Activated naive CD8-positive, alpha-beta T cell treated with anti-CD3 and anti-CD28 coated beads for 36 hours (primary cell): Measurements from ENCODE around the gene RBP3. TPM values are rescaled to one million over a fixed set of nuclear protein-coding genes. Genes with fewer than 3 reads are reported as not detected.

Experiments
- DNase-seq: peaks from one replicate; pipeline ENCODE4 v3.0.0; 2021
- H3K27ac Mint-ChIP-seq: one replicate; pipeline ENCODE4 v1.8.0; 2022; ENCODE audit warnings: mild to moderate bottlenecking, moderate library complexity, mixed read lengths
- H3K27me3 Mint-ChIP-seq: one replicate; pipeline ENCODE4 v1.8.0; 2022; ENCODE audit warnings: mild to moderate bottlenecking, mixed read lengths
- H3K36me3 Mint-ChIP-seq: one replicate; pipeline ENCODE4 v1.8.0; 2021; ENCODE audit warnings: mild to moderate bottlenecking, mixed read lengths
- H3K4me1 Mint-ChIP-seq: one replicate; pipeline ENCODE4 v1.8.0; 2021; ENCODE audit warnings: mixed read lengths
- H3K4me3 Mint-ChIP-seq: one replicate; pipeline ENCODE4 v1.8.0; 2022; ENCODE audit warnings: mild to moderate bottlenecking, moderate library complexity, mixed read lengths
- H3K9me3 Mint-ChIP-seq: one replicate; pipeline ENCODE4 v1.8.0; 2022; ENCODE audit warnings: mixed read lengths
- total RNA-seq, 2 experiments: library from RNA; stranded (reverse); gene quantifications; one replicate each; pipeline ENCODE4 v1.2.3, GENCODE V29; 2021

Gene RBP3
- total RNA-seq, 2 experiments from 2014 or later = not detected

GRCh38 chr10:47339759-47340607 lies 8.2 kb upstream of the RBP3 start:
- no peaks in the 10 kb centered on the region for H3K9me3 Mint-ChIP-seq
- no peaks in the 10 kb centered on the region for H3K4me1 Mint-ChIP-seq
- H3K27me3 Mint-ChIP-seq = peaks cover 9% of the 10 kb centered on the region
- no peak overlapping the region for H3K4me3 Mint-ChIP-seq
- no peak for DNase-seq
- no peaks in the 10 kb centered on the region for H3K36me3 Mint-ChIP-seq
- no peak overlapping the region for H3K27ac Mint-ChIP-seq

GRCh38 chr10:47340608-47341170 lies 7.5 kb upstream of the RBP3 start:
- no peaks in the 10 kb centered on the region for H3K36me3 Mint-ChIP-seq
- H3K27me3 Mint-ChIP-seq = peaks cover 9% of the 10 kb centered on the region
- H3K9me3 Mint-ChIP-seq = no peaks in the 10 kb centered on the region
- H3K4me1 Mint-ChIP-seq = no peaks in the 10 kb centered on the region
- DNase-seq = peak; percentile 64
- no peak overlapping the region for H3K4me3 Mint-ChIP-seq
- no peak overlapping the region for H3K27ac Mint-ChIP-seq

GRCh38 chr10:47344996-47345870 lies 2.9 kb upstream of the RBP3 start:
- no peak overlapping the region for H3K27ac Mint-ChIP-seq
- H3K4me1 Mint-ChIP-seq = no peaks in the 10 kb centered on the region

GRCh38 chr10:47346581-47347302 lies 1.4 kb upstream of the RBP3 start:
- Mint-ChIP-seq H3K36me3 (no peaks in the 10 kb centered on the region), H3K4me1 (no peaks in the 10 kb centered on the region), H3K27me3 (no peaks in the 10 kb centered on the region), H3K4me3 (no peak overlapping the region), H3K9me3 (no peaks in the 10 kb centered on the region), H3K27ac (no peak overlapping the region)
- no peak for DNase-seq

More at GRCh38 chr10:47344996-47345870, 2.9 kb upstream of the RBP3 start:
- Mint-ChIP-seq H3K4me3 (no peak overlapping the region), H3K36me3 (no peaks in the 10 kb centered on the region), H3K27me3 (peaks cover 8% of the 10 kb centered on the region), H3K9me3 (no peaks in the 10 kb centered on the region)
- DNase-seq = no peak

GRCh38 chr10:47347303-47347675 lies 874 bp upstream of the RBP3 start:
- Mint-ChIP-seq H3K36me3 (no peaks in the 10 kb centered on the region), H3K4me1 (no peaks in the 10 kb centered on the region), H3K27me3 (no peaks in the 10 kb centered on the region), H3K4me3 (no peak overlapping the region), H3K27ac (no peak overlapping the region), H3K9me3 (no peaks in the 10 kb centered on the region)
- no peak for DNase-seq

GRCh38 chr10:47348661-47349470 lies 703 bp downstream of the RBP3 start:
- no peaks in the 10 kb centered on the region for H3K9me3 Mint-ChIP-seq
- H3K4me1 Mint-ChIP-seq = no peaks in the 10 kb centered on the region
- no peak for DNase-seq
- no peak overlapping the region for H3K4me3 Mint-ChIP-seq
- no peaks in the 10 kb centered on the region for H3K36me3 Mint-ChIP-seq
- no peaks in the 10 kb centered on the region for H3K27me3 Mint-ChIP-seq
- H3K27ac Mint-ChIP-seq = no peak overlapping the region

GRCh38 chr10:47349516-47349915 lies 1.4 kb downstream of the RBP3 start:
- H3K4me1 Mint-ChIP-seq = no peaks in the 10 kb centered on the region
- H3K27ac Mint-ChIP-seq = no peak overlapping the region
- H3K9me3 Mint-ChIP-seq = no peaks in the 10 kb centered on the region
- no peaks in the 10 kb centered on the region for H3K36me3 Mint-ChIP-seq
- H3K4me3 Mint-ChIP-seq = no peak overlapping the region
- H3K27me3 Mint-ChIP-seq = no peaks in the 10 kb centered on the region
- DNase-seq = no peak

GRCh38 chr10:47349941-47350371 lies 1.8 kb downstream of the RBP3 start:
- Mint-ChIP-seq H3K4me1 (no peaks in the 10 kb centered on the region), H3K9me3 (no peaks in the 10 kb centered on the region), H3K36me3 (no peaks in the 10 kb centered on the region), H3K27ac (no peak overlapping the region), H3K4me3 (no peak overlapping the region), H3K27me3 (no peaks in the 10 kb centered on the region)
- no peak for DNase-seq

GRCh38 chr10:47350671-47351640 lies 2.8 kb downstream of the RBP3 start:
- H3K4me1 Mint-ChIP-seq = no peaks in the 10 kb centered on the region
- no peaks in the 10 kb centered on the region for H3K36me3 Mint-ChIP-seq
- no peak for DNase-seq

GRCh38 chr10:47351899-47352815 lies 4.0 kb downstream of the RBP3 start:
- no peaks in the 10 kb centered on the region for H3K4me1 Mint-ChIP-seq
- H3K9me3 Mint-ChIP-seq = no peaks in the 10 kb centered on the region

More at GRCh38 chr10:47350671-47351640, 2.8 kb downstream of the RBP3 start:
- H3K27me3 Mint-ChIP-seq = no peaks in the 10 kb centered on the region
- no peak overlapping the region for H3K4me3 Mint-ChIP-seq
- no peaks in the 10 kb centered on the region for H3K9me3 Mint-ChIP-seq
- no peak overlapping the region for H3K27ac Mint-ChIP-seq

GRCh38 chr10:47353351-47353750 lies 5.2 kb downstream of the RBP3 start:
- H3K36me3 Mint-ChIP-seq = no peaks in the 10 kb centered on the region
- no peak overlapping the region for H3K27ac Mint-ChIP-seq
- H3K4me1 Mint-ChIP-seq = no peaks in the 10 kb centered on the region
- H3K9me3 Mint-ChIP-seq = no peaks in the 10 kb centered on the region
- no peak overlapping the region for H3K4me3 Mint-ChIP-seq
- DNase-seq = no peak
- H3K27me3 Mint-ChIP-seq = no peaks in the 10 kb centered on the region

More at GRCh38 chr10:47351899-47352815, 4.0 kb downstream of the RBP3 start:
- DNase-seq = no peak
- Mint-ChIP-seq H3K36me3 (no peaks in the 10 kb centered on the region), H3K4me3 (no peak overlapping the region), H3K27me3 (no peaks in the 10 kb centered on the region), H3K27ac (no peak overlapping the region)

- H3K4me1 Mint-ChIP-seq = no peaks in the 10 kb centered on the region
- H3K4me3 Mint-ChIP-seq = no peak overlapping the region
- no peak for DNase-seq
- H3K9me3 Mint-ChIP-seq = no peaks in the 10 kb centered on the region
- no peak overlapping the region for H3K27ac Mint-ChIP-seq
- no peaks in the 10 kb centered on the region for H3K36me3 Mint-ChIP-seq
- H3K27me3 Mint-ChIP-seq = no peaks in the 10 kb centered on the region
Observed at GRCh38 chr10:47354165-47354564, 6.0 kb downstream of the RBP3 start.
